A549 (cell line): Measurements from ENCODE around the gene B4GALT2. TPM values are rescaled to one million over a fixed set of nuclear protein-coding genes. Genes with fewer than 3 reads are reported as not detected.

Experiments
- ATAC-seq, 2 experiments: fragments of 200-7000 bp in 1 of 2; fragments of >200 bp in 1 of 2; cut with Nextera tagmentation in 1 of 2; cut with Tn5 transposase in 1 of 2; 3 replicates each; pipeline versions ENCODE4 v1.8.0 to v1.9.1; 2018 to 2020; ENCODE audit warnings: mild to moderate bottlenecking in 1 of 2, moderate library complexity in 1 of 2
- CTCF ChIA-PET: fragments of 300-600 bp; sonication (Branson Sonifier 250); formaldehyde crosslinking; extraction: SDS; loops from one replicate; lab custom pipeline; 2021; ENCODE audit warnings: antibody characterized with exemption, inconsistent platforms; lab: Yijun Ruan, JAX
- POLR2A ChIA-PET: fragments of 350-600 bp; formaldehyde crosslinking; extraction: SDS; loops from one replicate; lab custom pipeline; 2021; ENCODE audit warnings: antibody characterized with exemption, inconsistent platforms; lab: Yijun Ruan, JAX
- DNase-seq, 2 experiments: peaks; one replicate each; pipeline versions ENCODE4 v3.0.0 to v3.0.0-alpha.2; 2011 to 2016; ENCODE audit warnings: low read depth in 1 of 2, low spot score in 1 of 2
- FAIRE-seq: peaks from 2 replicates; lab custom pipeline; 2011; peaks lifted over from hg19 to GRCh38; lab: Jason Lieb, UNC
- H3K27ac ChIP-seq, 2 experiments: fragments of >200 bp; sonication (Bioruptor Twin); formaldehyde crosslinking; 3 replicates each; pipeline ENCODE4 v1.5.1; 2016 to 2017
- H3K4me1 ChIP-seq: fragments of >200 bp; sonication (Bioruptor Twin); formaldehyde crosslinking; 3 replicates; pipeline ENCODE4 v1.6.1; 2016
- H3K4me2 ChIP-seq: fragments of >200 bp; sonication (Bioruptor Twin); formaldehyde crosslinking; 3 replicates; pipeline ENCODE4 v1.6.1; 2016
- H3K4me3 ChIP-seq: fragments of >200 bp; sonication (Bioruptor Twin); formaldehyde crosslinking; 3 replicates; pipeline ENCODE4 v1.5.1; 2016
- H3K9me3 ChIP-seq: fragments of >200 bp; sonication (Bioruptor Twin); formaldehyde crosslinking; 3 replicates; pipeline ENCODE4 v1.6.1; 2016
- BHLHE40 ChIP-seq: IDR thresholded peaks from 2 replicates; pipeline ENCODE4 v1.6.1; 2012; ENCODE audit warnings: low read depth, low read length, inconsistent platforms
- CBX8 ChIP-seq: fragments of 200-600 bp; sonication (generic); IDR thresholded peaks from 2 replicates; pipeline ENCODE4 v1.6.1; 2016
- CHD2 ChIP-seq: fragments of 150-350 bp; IDR thresholded peaks from 2 replicates; pipeline ENCODE4 v1.6.1; 2014; ENCODE audit warnings: low read length; ENCODE audit not compliant: partially characterized antibody
- EHF ChIP-seq: fragments of 250-450 bp; sonication (Bioruptor Pico); IDR thresholded peaks from 2 replicates; pipeline ENCODE4 v1.5.0; 2020; ENCODE audit warnings: mild to moderate bottlenecking
- EHMT2 ChIP-seq: fragments of 200-600 bp; sonication (generic); IDR thresholded peaks from 2 replicates; pipeline ENCODE4 v1.6.1; 2016; ENCODE audit warnings: antibody characterized with exemption, low read depth, mild to moderate bottlenecking, moderate library complexity
- ESRRA ChIP-seq: fragments of 150-350 bp; IDR thresholded peaks from 2 replicates; pipeline ENCODE4 v1.6.1; 2014; ENCODE audit warnings: mild to moderate bottlenecking, low read length, borderline replicate concordance
- FOXS1 ChIP-seq: fragments of 250-450 bp; sonication (Bioruptor Pico); IDR thresholded peaks from 2 replicates; pipeline ENCODE4 v1.5.0; 2020; ENCODE audit warnings: mild to moderate bottlenecking, moderate library complexity
- HEYL ChIP-seq: fragments of 250-450 bp; sonication (Bioruptor Pico); IDR thresholded peaks from 2 replicates; pipeline ENCODE4 v1.8.0; 2021; ENCODE audit warnings: mild to moderate bottlenecking, moderate library complexity
- HMGXB4 ChIP-seq: fragments of 250-450 bp; sonication (Bioruptor Pico); IDR thresholded peaks from 2 replicates; pipeline ENCODE4 v1.5.0; 2021; ENCODE audit warnings: mild to moderate bottlenecking, moderate library complexity, borderline replicate concordance
- HOXB13 ChIP-seq: fragments of 250-450 bp; sonication (Bioruptor Pico); IDR thresholded peaks from 2 replicates; pipeline ENCODE4 v1.5.0; 2020; ENCODE audit warnings: low read depth, mild to moderate bottlenecking, moderate library complexity
- JUN ChIP-seq, 2 experiments: fragments of >200 bp; sonication (Bioruptor Twin); formaldehyde crosslinking; IDR thresholded peaks; 2 replicates in 1 of 2; 3 replicates in 1 of 2; pipeline ENCODE4 v1.6.1; 2016 to 2017
- NFE2L2 ChIP-seq: fragments of 150-350 bp; conservative IDR thresholded peaks from 2 replicates; pipeline ENCODE4 v1.6.1; 2014; ENCODE audit warnings: low read length
- NR3C1 ChIP-seq: fragments of >200 bp; sonication (Bioruptor Twin); formaldehyde crosslinking; IDR thresholded peaks from 3 replicates; pipeline ENCODE4 v1.6.1; 2017
- POLR2AphosphoS2 ChIP-seq: conservative IDR thresholded peaks from 2 replicates; pipeline ENCODE4 v1.6.1; 2012; ENCODE audit warnings: low read length, improper control_type of control experiment, inconsistent platforms
- RARB ChIP-seq: fragments of 250-450 bp; sonication (Bioruptor Pico); IDR thresholded peaks from 2 replicates; pipeline ENCODE4 v1.8.0; 2021; ENCODE audit warnings: mild to moderate bottlenecking, moderate library complexity
- RCOR1 ChIP-seq: fragments of 150-350 bp; IDR thresholded peaks from 2 replicates; pipeline ENCODE4 v1.6.1; 2014; ENCODE audit warnings: antibody characterized with exemption, low read length, low read depth
- RFX5 ChIP-seq: fragments of 450-650 bp; IDR thresholded peaks from 2 replicates; pipeline ENCODE4 v1.7.1; 2014; ENCODE audit warnings: antibody characterized with exemption, mild to moderate bottlenecking, moderate library complexity
- TFCP2L1 ChIP-seq: fragments of 250-450 bp; sonication (Bioruptor Pico); IDR thresholded peaks from 2 replicates; pipeline ENCODE4 v1.5.0; 2021; ENCODE audit warnings: mild to moderate bottlenecking
- ZFP36 ChIP-seq: fragments of 450-650 bp; IDR thresholded peaks from 2 replicates; pipeline ENCODE4 v1.6.1; 2014; ENCODE audit warnings: borderline replicate concordance; ENCODE audit not compliant: partially characterized antibody
- WGBS: methylation state at CpG from one replicate; pipeline ENCODE4 v1.1.6; 2017; ENCODE audit errors: missing lambda C conversion rate; 5-methylcytosine and 5-hydroxymethylcytosine counted together
- polyA plus RNA-seq, 4 experiments: library from polyadenylated mRNA; depleted of rRNA in 3 of 4; stranded (reverse); fragments of >200 nt; fragmentation: RNase III in 1 of 4; extraction: RNeasy Plus Mini Kit Qiagen cat#74134 plus additional on column Dnase treatment in 1 of 4; gene quantifications; 2 replicates in 3 of 4; 3 replicates in 1 of 4; pipeline ENCODE4 v1.2.3, GENCODE V29; 2011 to 2017
- TF ChIP-seq, protein P1 (sequence below): fragments of 250-450 bp; sonication (Bioruptor Pico); IDR thresholded peaks from 2 replicates; pipeline ENCODE4 v1.5.0; 2020; ENCODE audit warnings: low read depth, mild to moderate bottlenecking, moderate library complexity
- TF ChIP-seq, protein P2 (sequence below): fragments of 150-350 bp; IDR thresholded peaks from 2 replicates; pipeline ENCODE4 v1.6.1; 2014; ENCODE audit warnings: low read depth, mild to moderate bottlenecking, low read length
- TF ChIP-seq, protein P3 (sequence below): IDR thresholded peaks from 2 replicates; pipeline ENCODE4 v1.6.1; 2012

B4GALT2 gene
- polyA plus RNA-seq, 2 of the 4 experiments (the other 2 are of a cell fraction): 19.0 to 35.8 TPM

GRCh38 chr1:44019466-44019948 lies 40.5 kb downstream of the B4GALT2 start (continued):
- TF ChIP-seq, protein P1, sequence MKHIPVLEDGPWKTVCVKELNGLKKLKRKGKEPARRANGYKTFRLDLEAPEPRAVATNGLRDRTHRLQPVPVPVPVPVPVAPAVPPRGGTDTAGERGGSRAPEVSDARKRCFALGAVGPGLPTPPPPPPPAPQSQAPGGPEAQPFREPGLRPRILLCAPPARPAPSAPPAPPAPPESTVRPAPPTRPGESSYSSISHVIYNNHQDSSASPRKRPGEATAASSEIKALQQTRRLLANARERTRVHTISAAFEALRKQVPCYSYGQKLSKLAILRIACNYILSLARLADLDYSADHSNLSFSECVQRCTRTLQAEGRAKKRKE (CRISPR knock-in tag): no peak
- no peak for TF ChIP-seq RFX5

GRCh38 chr1:44020464-44020863 lies 41.5 kb downstream of the B4GALT2 start:
- Histone ChIP-seq H3K4me3 (no peak overlapping the region), H3K4me1 (peaks cover 15% of the 10 kb centered on the region), H3K27ac (no peak overlapping the region), H3K4me2 (no peak overlapping the region), H3K9me3 (no peaks in the 10 kb centered on the region)
- 79% methylated on average over 6 of the region's 6 CpGs for WGBS
- no peak for FAIRE-seq
- no peak for DNase-seq
- ChIA-PET POLR2A (no interaction called here), CTCF (interaction anchor here (10.0 to 25.3 kb wide), 2 partner anchors 15 to 18 kb away, joined by 49 to 412 read pairs; no protein-coding TSS in a partner anchor)
- ATAC-seq: no peak
- no peak for TF ChIP-seq ZFP36
- no peak for TF ChIP-seq POLR2AphosphoS2
- no peak for TF ChIP-seq RCOR1
- no peak for TF ChIP-seq HMGXB4
- TF ChIP-seq, protein P2, sequence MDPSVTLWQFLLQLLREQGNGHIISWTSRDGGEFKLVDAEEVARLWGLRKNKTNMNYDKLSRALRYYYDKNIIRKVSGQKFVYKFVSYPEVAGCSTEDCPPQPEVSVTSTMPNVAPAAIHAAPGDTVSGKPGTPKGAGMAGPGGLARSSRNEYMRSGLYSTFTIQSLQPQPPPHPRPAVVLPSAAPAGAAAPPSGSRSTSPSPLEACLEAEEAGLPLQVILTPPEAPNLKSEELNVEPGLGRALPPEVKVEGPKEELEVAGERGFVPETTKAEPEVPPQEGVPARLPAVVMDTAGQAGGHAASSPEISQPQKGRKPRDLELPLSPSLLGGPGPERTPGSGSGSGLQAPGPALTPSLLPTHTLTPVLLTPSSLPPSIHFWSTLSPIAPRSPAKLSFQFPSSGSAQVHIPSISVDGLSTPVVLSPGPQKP: no peak
- TF ChIP-seq FOXS1 (CRISPR knock-in tag): no peak
- no peak for TF ChIP-seq HEYL
- no peak for TF ChIP-seq EHMT2
- no peak for TF ChIP-seq CBX8

GRCh38 chr1:44021156-44021555 lies 42.1 kb downstream of the B4GALT2 start:
- WGBS: no CpG with 5 or more reads among the region's 8 CpGs
- ATAC-seq (no peak), DNase-seq (no peak), FAIRE-seq (no peak)
- Histone ChIP-seq H3K4me3 (no peak overlapping the region), H3K27ac (no peak overlapping the region), H3K4me2 (no peak overlapping the region), H3K4me1 (peaks cover 22% of the 10 kb centered on the region), H3K9me3 (no peaks in the 10 kb centered on the region)
- no peak for TF ChIP-seq EHF (CRISPR knock-in tag)
- no peak for TF ChIP-seq CBX8
- TF ChIP-seq CHD2: no peak
- TF ChIP-seq, protein P2: no peak
- TF ChIP-seq JUN (IDR thresholded peaks at IDR 0.05): no peak
- TF ChIP-seq NR3C1: no peak
- no peak for TF ChIP-seq ZFP36
- TF ChIP-seq NFE2L2: no peak
- TF ChIP-seq, protein P3, sequence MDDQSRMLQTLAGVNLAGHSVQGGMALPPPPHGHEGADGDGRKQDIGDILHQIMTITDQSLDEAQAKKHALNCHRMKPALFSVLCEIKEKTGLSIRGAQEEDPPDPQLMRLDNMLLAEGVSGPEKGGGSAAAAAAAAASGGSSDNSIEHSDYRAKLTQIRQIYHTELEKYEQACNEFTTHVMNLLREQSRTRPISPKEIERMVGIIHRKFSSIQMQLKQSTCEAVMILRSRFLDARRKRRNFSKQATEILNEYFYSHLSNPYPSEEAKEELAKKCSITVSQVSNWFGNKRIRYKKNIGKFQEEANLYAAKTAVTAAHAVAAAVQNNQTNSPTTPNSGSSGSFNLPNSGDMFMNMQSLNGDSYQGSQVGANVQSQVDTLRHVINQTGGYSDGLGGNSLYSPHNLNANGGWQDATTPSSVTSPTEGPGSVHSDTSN: no peak
- no peak for TF ChIP-seq RFX5
- TF ChIP-seq POLR2AphosphoS2: no peak
- TF ChIP-seq HOXB13: no peak
- TF ChIP-seq BHLHE40: no peak
- TF ChIP-seq RARB (CRISPR knock-in tag): no peak
- no peak for TF ChIP-seq TFCP2L1 (CRISPR knock-in tag)
- TF ChIP-seq ESRRA: no peak
- POLR2A ChIA-PET: no interaction called here
- CTCF ChIA-PET: interaction anchor here (1.6 to 25.3 kb wide), 3 partner anchors 15 to 27 kb away, joined by 5 to 412 read pairs (median 49); no protein-coding TSS in a partner anchor
